ENCODE data around the gene FNIP2.
"Not testable (repeated sequence)": the region's sequence is repeated elsewhere in the genome, so short reads cannot be mapped to it uniquely, and the experiment has no call there.

The FNIP2 gene

DNA sequence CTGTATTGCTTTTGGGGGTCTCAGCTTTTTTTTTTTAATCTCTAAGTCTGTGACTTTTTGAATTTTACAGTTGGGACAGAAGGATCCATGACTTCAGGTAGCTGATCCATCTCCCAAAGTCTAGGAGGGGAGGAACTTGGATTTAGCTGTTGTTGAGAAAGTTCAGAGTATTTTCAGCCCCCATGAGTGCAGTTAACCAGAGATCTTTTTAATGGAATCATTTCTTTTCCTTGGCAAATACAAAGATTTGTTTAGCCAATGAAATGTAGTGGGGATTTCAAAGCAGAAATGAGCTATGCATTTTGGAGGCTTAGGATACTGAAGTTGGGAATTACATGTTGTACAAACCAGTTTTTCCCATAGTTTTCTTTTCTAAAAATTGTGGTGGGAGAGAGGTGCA lies 18.1 kb downstream of the FNIP2 start:
- no peak for TF ChIP-seq CTCF (IDR thresholded peaks at IDR 0.05; ENCODE audit: low read depth, low read length, missing control alignments)
- no peaks in the 10 kb centered on the region for H3K36me3 ChIP-seq (replicated peaks)
- in situ Hi-C loops (cut with HindIII; ENCODE audit: low pct_ligation_motif_present, low sequenced_read_pairs), result no loop called here

GRCh38 chr4:158787709-158788475 lies 19.1 kb downstream of the FNIP2 start:
- H3K36me3 ChIP-seq (replicated peaks), result no peaks in the 10 kb centered on the region
- no peak overlapping the region for H3K27ac ChIP-seq
- in situ Hi-C loops (cut with HindIII; ENCODE audit: low pct_ligation_motif_present, low sequenced_read_pairs), result no loop called here
- no peak overlapping the region for H3K4me3 ChIP-seq (ENCODE audit: low read depth, low read length)
- TF ChIP-seq CTCF (IDR thresholded peaks at IDR 0.05; ENCODE audit: low read depth, low read length, missing control alignments), result no peak
- H3K27me3 ChIP-seq (replicated peaks), result no peaks in the 10 kb centered on the region
- no peak for DNase-seq

More for the DNA sequence above, 18.1 kb downstream of the FNIP2 start:
- H3K27ac ChIP-seq, result no peak overlapping the region
- no peak for DNase-seq
- H3K27me3 ChIP-seq (replicated peaks), result no peaks in the 10 kb centered on the region
- no peak overlapping the region for H3K4me3 ChIP-seq (ENCODE audit: low read depth, low read length)

GRCh38 chr4:158788516-158788915 lies 19.7 kb downstream of the FNIP2 start:
- no peak for TF ChIP-seq CTCF (IDR thresholded peaks at IDR 0.05; ENCODE audit: low read depth, low read length, missing control alignments)
- in situ Hi-C loops (cut with HindIII; ENCODE audit: low pct_ligation_motif_present, low sequenced_read_pairs), result no loop called here
- Histone ChIP-seq H3K36me3 (replicated peaks) (no peaks in the 10 kb centered on the region), H3K27ac (no peak overlapping the region), H3K27me3 (replicated peaks) (no peaks in the 10 kb centered on the region), H3K4me3 (ENCODE audit: low read depth, low read length) (no peak overlapping the region)
- DNase-seq, result no peak

GRCh38 chr4:158789853-158790252 lies 21.0 kb downstream of the FNIP2 start:
- no peak for DNase-seq
- no peak for TF ChIP-seq CTCF (IDR thresholded peaks at IDR 0.05; ENCODE audit: low read depth, low read length, missing control alignments)
- H3K4me3 ChIP-seq (ENCODE audit: low read depth, low read length), result no peak overlapping the region
- in situ Hi-C loops (cut with HindIII; ENCODE audit: low pct_ligation_motif_present, low sequenced_read_pairs), result no loop called here
- H3K36me3 ChIP-seq (replicated peaks), result no peaks in the 10 kb centered on the region
- no peaks in the 10 kb centered on the region for H3K27me3 ChIP-seq (replicated peaks)
- no peak overlapping the region for H3K27ac ChIP-seq

- in situ Hi-C loops (cut with HindIII; ENCODE audit: low pct_ligation_motif_present, low sequenced_read_pairs), result no loop called here
- Histone ChIP-seq H3K36me3 (replicated peaks) (no peaks in the 10 kb centered on the region), H3K27me3 (replicated peaks) (no peaks in the 10 kb centered on the region)
These were observed 24.2 kb downstream of the FNIP2 start for GRCh38 chr4:158793021-158793420.

DNA sequence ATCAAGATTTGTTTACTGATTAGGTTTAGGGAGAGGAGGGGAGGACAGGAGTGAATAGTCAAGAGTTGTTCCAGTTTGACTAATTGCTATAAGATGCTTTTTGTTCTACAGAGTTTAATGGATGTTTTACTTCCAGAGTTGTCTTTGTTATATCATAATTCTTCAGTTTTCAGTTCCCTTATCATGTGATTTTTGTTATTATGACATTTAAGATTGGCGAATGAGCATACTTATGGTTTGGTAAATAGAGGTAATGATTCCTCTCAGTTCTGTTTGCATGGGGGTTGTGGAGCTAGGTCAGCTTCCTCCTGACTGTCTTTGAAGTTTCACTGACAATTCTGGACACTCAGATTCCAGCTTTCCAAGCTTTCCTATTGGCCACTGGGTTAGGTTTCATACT lies 24.6 kb downstream of the FNIP2 start:
- H3K27me3 ChIP-seq (replicated peaks); in situ Hi-C loops (cut with HindIII; ENCODE audit: low pct_ligation_motif_present, low sequenced_read_pairs); H3K4me3 ChIP-seq (ENCODE audit: low read depth, low read length); H3K36me3 ChIP-seq (replicated peaks); H3K27ac ChIP-seq; DNase-seq: not testable (repeated sequence)

More at GRCh38 chr4:158793021-158793420, 24.2 kb downstream of the FNIP2 start:
- no peak overlapping the region for H3K4me3 ChIP-seq (ENCODE audit: low read depth, low read length)
- DNase-seq, result no peak
- no peak for TF ChIP-seq CTCF (IDR thresholded peaks at IDR 0.05; ENCODE audit: low read depth, low read length, missing control alignments)
- no peak overlapping the region for H3K27ac ChIP-seq
